GM23338 (cell line): ENCODE results near the gene FTMT. TPM values are rescaled to one million over a fixed set of nuclear protein-coding genes. Genes with fewer than 3 reads are reported as not detected.

Experiments
- ATAC-seq: fragments of 200-7000 bp; cut with Tn5 transposase; 3 replicates; pipeline ENCODE4 v1.9.1; 2020
- DNase-seq: peaks from one replicate; pipeline ENCODE4 v3.0.0-alpha.2; 2015; ENCODE audit warnings: low spot score
- H2AFZ ChIP-seq: fragments of 200-600 bp; sonication (generic); 2 replicates; pipeline ENCODE4 v1.8.0; 2016; ENCODE audit warnings: antibody characterized with exemption, mild to moderate bottlenecking, moderate library complexity
- H3F3A ChIP-seq: fragments of 200-600 bp; sonication (generic); replicated peaks from 2 replicates; pipeline ENCODE4 v1.8.0; 2017; ENCODE audit warnings: antibody characterized with exemption, mixed run types, low read depth
- H3K27ac ChIP-seq: fragments of 200-600 bp; sonication (generic); 2 replicates; pipeline ENCODE4 v1.6.1; 2016; ENCODE audit warnings: low read depth
- H3K27me3 ChIP-seq: fragments of 200-600 bp; sonication (generic); 2 replicates; pipeline ENCODE4 v1.8.0; 2016; ENCODE audit warnings: mild to moderate bottlenecking, mixed run types, moderate library complexity; ENCODE audit not compliant: insufficient read depth
- H3K36me3 ChIP-seq: fragments of 200-600 bp; sonication (generic); 2 replicates; pipeline ENCODE4 v1.8.0; 2016; ENCODE audit warnings: mild to moderate bottlenecking; ENCODE audit not compliant: insufficient read depth
- H3K4me1 ChIP-seq: fragments of 200-600 bp; sonication (generic); 2 replicates; pipeline ENCODE4 v1.8.0; 2016; ENCODE audit warnings: mild to moderate bottlenecking, moderate library complexity; ENCODE audit not compliant: insufficient read depth
- H3K4me2 ChIP-seq: fragments of 200-600 bp; sonication (generic); 2 replicates; pipeline ENCODE4 v1.7.1; 2017; ENCODE audit warnings: mixed run types
- H3K4me3 ChIP-seq: fragments of 200-600 bp; sonication (generic); 2 replicates; pipeline ENCODE4 v1.6.1; 2016; ENCODE audit warnings: mixed run types
- H3K79me2 ChIP-seq: fragments of 200-600 bp; sonication (generic); replicated peaks from 2 replicates; pipeline ENCODE4 v1.8.0; 2017; ENCODE audit warnings: mild to moderate bottlenecking; ENCODE audit not compliant: insufficient read depth
- H3K9me2 ChIP-seq: fragments of 200-600 bp; sonication (generic); 2 replicates; pipeline ENCODE4 v1.8.0; 2017; ENCODE audit not compliant: insufficient read depth
- H4K20me1 ChIP-seq: fragments of 200-600 bp; sonication (generic); replicated peaks from 2 replicates; pipeline ENCODE4 v1.8.0; 2017; ENCODE audit warnings: mild to moderate bottlenecking; ENCODE audit not compliant: insufficient read depth
- H3K27ac Mint-ChIP-seq: 2 replicates; pipeline ENCODE4 v1.8.0; 2020; ENCODE audit warnings: inconsistent platforms, mild to moderate bottlenecking, moderate library complexity, mixed read lengths
- H3K27me3 Mint-ChIP-seq: 3 replicates; pipeline ENCODE4 v1.8.0; 2022; ENCODE audit warnings: low read depth, mild to moderate bottlenecking, moderate library complexity, mixed read lengths, inconsistent platforms; ENCODE audit not compliant: insufficient read depth, poor library complexity
- H3K36me3 Mint-ChIP-seq: 3 replicates; pipeline ENCODE4 v1.8.0; 2021; ENCODE audit warnings: low read depth, mild to moderate bottlenecking, inconsistent platforms, moderate library complexity, mixed read lengths
- H3K4me1 Mint-ChIP-seq: 3 replicates; pipeline ENCODE4 v1.8.0; 2020; ENCODE audit warnings: mild to moderate bottlenecking, inconsistent platforms, mixed read lengths
- H3K4me3 Mint-ChIP-seq: 3 replicates; pipeline ENCODE4 v1.8.0; 2021; ENCODE audit warnings: moderate library complexity, mild to moderate bottlenecking, inconsistent platforms, mixed read lengths
- H3K9me3 Mint-ChIP-seq: 3 replicates; pipeline ENCODE4 v1.8.0; 2020; ENCODE audit warnings: moderate library complexity, mild to moderate bottlenecking, inconsistent platforms, mixed read lengths
- CREB1 ChIP-seq: fragments of 250-450 bp; sonication (Bioruptor Pico); IDR thresholded peaks from 2 replicates; pipeline ENCODE4 v1.5.0; 2020; ENCODE audit warnings: low read depth, mild to moderate bottlenecking, moderate library complexity
- ETS1 ChIP-seq: IDR thresholded peaks from 2 replicates; pipeline ENCODE4 v1.6.1; 2016; ENCODE audit warnings: antibody characterized with exemption
- EZH2 ChIP-seq: fragments of 200-600 bp; sonication (generic); IDR thresholded peaks from one replicate; pipeline ENCODE4 v1.8.0; 2017; ENCODE audit warnings: antibody characterized with exemption, mild to moderate bottlenecking, low read depth; ENCODE audit not compliant: unreplicated experiment
- EZH2phosphoT487 ChIP-seq: fragments of 200-600 bp; sonication (generic); IDR thresholded peaks from one replicate; pipeline ENCODE4 v1.8.1; 2018; ENCODE audit warnings: antibody characterized with exemption; ENCODE audit not compliant: unreplicated experiment
- JUNB ChIP-seq: IDR thresholded peaks from one replicate; pipeline ENCODE4 v1.6.1; 2016; ENCODE audit warnings: antibody characterized with exemption; ENCODE audit not compliant: unreplicated experiment
- NANOG ChIP-seq: IDR thresholded peaks from 2 replicates; pipeline ENCODE4 v1.6.1; 2016; ENCODE audit warnings: antibody characterized with exemption, borderline replicate concordance
- POLR2AphosphoS5 ChIP-seq: IDR thresholded peaks from 2 replicates; pipeline ENCODE4 v1.6.1; 2016; ENCODE audit warnings: antibody characterized with exemption, low read depth
- STAT1 ChIP-seq: IDR thresholded peaks from one replicate; pipeline ENCODE4 v1.6.1; 2016; ENCODE audit warnings: antibody characterized with exemption; ENCODE audit not compliant: unreplicated experiment
- ZNF114 ChIP-seq: fragments of 250-450 bp; sonication (Bioruptor Pico); IDR thresholded peaks from 2 replicates; pipeline ENCODE4 v1.5.0; 2020; ENCODE audit warnings: mild to moderate bottlenecking, moderate library complexity
- ZNF331 ChIP-seq: fragments of 250-450 bp; sonication (Bioruptor Pico); IDR thresholded peaks from 2 replicates; pipeline ENCODE4 v1.5.0; 2020; ENCODE audit warnings: low read depth, mild to moderate bottlenecking, moderate library complexity
- ZNF462 ChIP-seq: fragments of 250-450 bp; sonication (Bioruptor Pico); IDR thresholded peaks from 2 replicates; pipeline ENCODE4 v1.5.0; 2020; ENCODE audit warnings: mild to moderate bottlenecking, moderate library complexity
- polyA plus RNA-seq: library from polyadenylated mRNA; unstranded; fragments of >200 nt; fragmentation: Nextera tagmentation; extraction: Ambion mirVana; gene quantifications from 2 replicates; pipeline ENCODE4 v1.2.1, GENCODE V29; 2016
- total RNA-seq: library from RNA; depleted of rRNA; stranded (reverse); fragments of >200 nt; shearing (Covaris generic); gene quantifications from 2 replicates; pipeline ENCODE4 v1.2.3, GENCODE V29; 2014
- TF ChIP-seq, protein P1 (sequence below), 2 experiments: fragments of 200-600 bp in 1 of 2; sonication (generic) in 1 of 2; conservative IDR thresholded peaks; 2 replicates each; pipeline versions ENCODE4 v1.5.1 to v1.6.1; 2016 to 2017; ENCODE audit warnings: antibody characterized with exemption in 2 of 2, low read depth in 2 of 2, mild to moderate bottlenecking in 2 of 2, moderate library complexity in 1 of 2

The FTMT gene
- total and polyA plus RNA-seq, 2 experiments from 2014 or later = not detected

GRCh38 chr5:121834021-121834420 is 17.7 kb upstream of the FTMT start:
- Histone ChIP-seq H3K4me2 (no peak overlapping the region), H3K27ac (no peak overlapping the region), H3F3A (no peaks in the 10 kb centered on the region), H3K36me3 (no peaks in the 10 kb centered on the region), H4K20me1 (no peaks in the 10 kb centered on the region), H3K9me2 (no peaks in the 10 kb centered on the region), H3K79me2 (no peaks in the 10 kb centered on the region), H3K27me3 (no peaks in the 10 kb centered on the region), H3K4me3 (no peak overlapping the region), H3K4me1 (0 out of 2 replicates have a peak, but pooled peaks cover 4% of the 10 kb centered on the region), H2AFZ (no peak overlapping the region)
- Mint-ChIP-seq H3K36me3 (no peaks in the 10 kb centered on the region; the same call in 2 of the 3 replicates), H3K27ac (no peak overlapping the region), H3K27me3 (no peaks in the 10 kb centered on the region), H3K4me3 (no peak overlapping the region), H3K9me3 (peaks cover 5% of the 10 kb centered on the region; the same call in 2 of the 3 replicates), H3K4me1 (peaks cover 4% of the 10 kb centered on the region; the same call in 2 of the 3 replicates)
- no peak for ATAC-seq
- no peak for DNase-seq
- TF ChIP-seq STAT1 (no peak), ETS1 (no peak), POLR2AphosphoS5 (no peak), JUNB (no peak), CREB1 (CRISPR knock-in tag) (no peak), ZNF462 (CRISPR knock-in tag) (no peak), NANOG (no peak), EZH2phosphoT487 (no peak), ZNF114 (CRISPR knock-in tag) (no peak), EZH2 (no peak), ZNF331 (CRISPR knock-in tag) (no peak)
- TF ChIP-seq, protein P1, sequence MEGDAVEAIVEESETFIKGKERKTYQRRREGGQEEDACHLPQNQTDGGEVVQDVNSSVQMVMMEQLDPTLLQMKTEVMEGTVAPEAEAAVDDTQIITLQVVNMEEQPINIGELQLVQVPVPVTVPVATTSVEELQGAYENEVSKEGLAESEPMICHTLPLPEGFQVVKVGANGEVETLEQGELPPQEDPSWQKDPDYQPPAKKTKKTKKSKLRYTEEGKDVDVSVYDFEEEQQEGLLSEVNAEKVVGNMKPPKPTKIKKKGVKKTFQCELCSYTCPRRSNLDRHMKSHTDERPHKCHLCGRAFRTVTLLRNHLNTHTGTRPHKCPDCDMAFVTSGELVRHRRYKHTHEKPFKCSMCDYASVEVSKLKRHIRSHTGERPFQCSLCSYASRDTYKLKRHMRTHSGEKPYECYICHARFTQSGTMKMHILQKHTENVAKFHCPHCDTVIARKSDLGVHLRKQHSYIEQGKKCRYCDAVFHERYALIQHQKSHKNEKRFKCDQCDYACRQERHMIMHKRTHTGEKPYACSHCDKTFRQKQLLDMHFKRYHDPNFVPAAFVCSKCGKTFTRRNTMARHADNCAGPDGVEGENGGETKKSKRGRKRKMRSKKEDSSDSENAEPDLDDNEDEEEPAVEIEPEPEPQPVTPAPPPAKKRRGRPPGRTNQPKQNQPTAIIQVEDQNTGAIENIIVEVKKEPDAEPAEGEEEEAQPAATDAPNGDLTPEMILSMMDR (conservative IDR thresholded peaks at IDR 0.05; ENCODE audit: low read depth in 2 of 2) = no peak
